HCT116 (cell line): ENCODE measurements around the gene CLIP2. TPM values are rescaled to one million over a fixed set of nuclear protein-coding genes. Genes with fewer than 3 reads are reported as not detected.

ENCODE experiments used
- ATAC-seq: fragments of 200-7000 bp; cut with Tn5 transposase; 2 replicates; pipeline ENCODE4 v1.9.1; 2020; ENCODE audit warnings: mild to moderate bottlenecking, moderate library complexity
- BruUV-seq: library from RNA; stranded (reverse); fragments of 400-500 nt; replicated peaks from 2 replicates; lab custom pipeline; 2021; lab: Mats Ljungman, UMichigan
- CTCF ChIA-PET: fragments of 300-600 bp; sonication (Branson Sonifier 250); formaldehyde crosslinking; loops from one replicate; lab custom pipeline; 2021; ENCODE audit warnings: antibody characterized with exemption; lab: Charles Lee
- POLR2A ChIA-PET: fragments of 300-600, 350-600 bp; sonication (Branson Sonifier 250); formaldehyde crosslinking; loops from one replicate; lab custom pipeline; 2021; ENCODE audit warnings: antibody characterized with exemption; lab: Charles Lee
- RAD21 ChIA-PET, 2 experiments: fragments of 300-600 bp; sonication (Branson Sonifier 250); formaldehyde crosslinking; loops; one replicate each; lab custom pipeline; 2023; ENCODE audit warnings: low total read pairs in 2 of 2; ENCODE audit not compliant: uncharacterized antibody in 2 of 2, unreplicated experiment in 2 of 2, low non-redundant PET in 1 of 2; lab: Charles Lee
- DNase-seq: peaks from one replicate; pipeline ENCODE4 v3.0.0-alpha.2; 2010; ENCODE audit warnings: low read depth, low spot score
- H2AFZ ChIP-seq: fragments of 200-600 bp; shearing (Covaris generic), sonication (generic); 2 replicates; pipeline ENCODE4 v1.6.1; 2017; ENCODE audit warnings: low read depth, mixed run types, mixed read lengths, antibody characterized with exemption, low read length; ENCODE audit not compliant: poor library complexity, severe bottlenecking
- H3K27ac ChIP-seq: 2 replicates; pipeline ENCODE4 v1.5.1; 2012; ENCODE audit warnings: low read depth, low read length
- H3K27me3 ChIP-seq: fragments of 200-600 bp; sonication (generic); 2 replicates; pipeline ENCODE4 v1.6.1; 2016; ENCODE audit warnings: mixed run types, low read length, mixed read lengths; ENCODE audit not compliant: insufficient read depth
- H3K36me3 ChIP-seq, 2 experiments: fragments of 200-500 bp in 1 of 2; fragments of 200-600 bp in 1 of 2; sonication (Bioruptor generic) in 1 of 2; sonication (generic) in 1 of 2; 2 replicates each; pipeline versions ENCODE4 v1.5.1 to v1.6.1; 2014 to 2016; ENCODE audit warnings: low read length in 2 of 2, inconsistent platforms in 1 of 2, mixed read lengths in 1 of 2, mixed run types in 1 of 2; ENCODE audit not compliant: insufficient read depth in 2 of 2, control insufficient read depth in 1 of 2
- H3K4me1 ChIP-seq, 2 experiments: fragments of 200-600 bp in 1 of 2; sonication (generic) in 1 of 2; 2 replicates each; pipeline versions ENCODE4 v1.5.1 to v1.6.1; 2012 to 2017; ENCODE audit warnings: low read length in 2 of 2, inconsistent platforms in 1 of 2, mild to moderate bottlenecking in 1 of 2, mixed read lengths in 1 of 2, mixed run types in 1 of 2, moderate library complexity in 1 of 2; ENCODE audit not compliant: insufficient read depth in 2 of 2, control insufficient read depth in 1 of 2
- H3K4me2 ChIP-seq: fragments of 200-600 bp; sonication (generic); 2 replicates; pipeline ENCODE4 v1.6.1; 2017; ENCODE audit warnings: mixed run types, low read length, mixed read lengths
- H3K4me3 ChIP-seq, 2 experiments: fragments of 200-600 bp in 1 of 2; sonication (generic) in 1 of 2; replicated peaks in 1 of 2; 2 replicates each; pipeline ENCODE4 v1.5.1; 2011 to 2016; ENCODE audit warnings: low read length in 2 of 2, control low read depth in 1 of 2, low read depth in 1 of 2, mild to moderate bottlenecking in 1 of 2, mixed read lengths in 1 of 2, mixed run types in 1 of 2
- H3K79me2 ChIP-seq: fragments of 200-600 bp; sonication (generic); 2 replicates; pipeline ENCODE4 v1.6.1; 2017; ENCODE audit warnings: mild to moderate bottlenecking, mixed run types, low read length, moderate library complexity, mixed read lengths; ENCODE audit not compliant: insufficient read depth
- H3K9ac ChIP-seq: fragments of 200-600 bp; sonication (generic); 2 replicates; pipeline ENCODE4 v1.6.1; 2016; ENCODE audit warnings: low read length, mixed read lengths
- H3K9me2 ChIP-seq: fragments of 200-600 bp; sonication (generic), shearing (Covaris generic); 2 replicates; pipeline ENCODE4 v1.6.1; 2017; ENCODE audit warnings: mixed run types, mild to moderate bottlenecking, moderate library complexity; ENCODE audit not compliant: insufficient read depth
- H3K9me3 ChIP-seq, 2 experiments: fragments of 200-500 bp in 1 of 2; fragments of 200-600 bp in 1 of 2; sonication (Bioruptor generic) in 1 of 2; sonication (generic) in 1 of 2; 2 replicates each; pipeline ENCODE4 v1.6.1; 2014 to 2017; ENCODE audit warnings: low read length in 2 of 2, mixed read lengths in 2 of 2, inconsistent platforms in 1 of 2, low read depth in 1 of 2, mild to moderate bottlenecking in 1 of 2, mixed run types in 1 of 2, moderate library complexity in 1 of 2; ENCODE audit not compliant: control insufficient read depth in 1 of 2, insufficient read depth in 1 of 2
- H4K20me1 ChIP-seq: fragments of 200-600 bp; sonication (generic), shearing (Covaris generic); 2 replicates; pipeline ENCODE4 v1.6.1; 2017; ENCODE audit warnings: mixed run types, mild to moderate bottlenecking, moderate library complexity; ENCODE audit not compliant: insufficient read depth
- CBX3 ChIP-seq: IDR thresholded peaks from 2 replicates; pipeline ENCODE4 v1.6.1; 2012; ENCODE audit warnings: low read depth
- CEBPB ChIP-seq: IDR thresholded peaks from 2 replicates; pipeline ENCODE4 v1.6.1; 2012; ENCODE audit warnings: low read depth
- CTCF ChIP-seq, 3 experiments: fragments of 200-600 bp in 1 of 3; sonication (generic) in 1 of 3; IDR thresholded peaks in 2 of 3; conservative IDR thresholded peaks in 1 of 3; 2 replicates each; pipeline ENCODE4 v1.5.1; 2012 to 2017; ENCODE audit warnings: low read depth in 2 of 3, low read length in 2 of 3, antibody characterized with exemption in 1 of 3, borderline replicate concordance in 1 of 3, control low read depth in 1 of 3, mild to moderate bottlenecking in 1 of 3, mixed read lengths in 1 of 3, mixed run types in 1 of 3, moderate library complexity in 1 of 3; ENCODE audit not compliant: insufficient read depth in 1 of 3
- EGR1 ChIP-seq: IDR thresholded peaks from 2 replicates; pipeline ENCODE4 v1.6.1; 2012; ENCODE audit warnings: low read depth
- ELF1 ChIP-seq: IDR thresholded peaks from 2 replicates; pipeline ENCODE4 v1.6.1; 2012; ENCODE audit warnings: low read depth, borderline replicate concordance
- EZH2phosphoT487 ChIP-seq: fragments of 200-600 bp; IDR thresholded peaks from 2 replicates; pipeline ENCODE4 v1.6.1; 2018; ENCODE audit warnings: antibody characterized with exemption, borderline replicate concordance
- JUND ChIP-seq: IDR thresholded peaks from 2 replicates; pipeline ENCODE4 v1.6.1; 2012
- POLR2A ChIP-seq: IDR thresholded peaks from 2 replicates; pipeline ENCODE4 v1.7.0; 2011; ENCODE audit warnings: borderline replicate concordance; ENCODE audit not compliant: insufficient read depth, insufficient read length; ENCODE audit errors: extremely low read depth
- POLR2AphosphoS5 ChIP-seq: IDR thresholded peaks from 2 replicates; pipeline ENCODE4 v1.6.1; 2011; ENCODE audit warnings: mild to moderate bottlenecking, low read depth, low read length, moderate library complexity
- RAD21 ChIP-seq: IDR thresholded peaks from 2 replicates; pipeline ENCODE4 v1.6.1; 2012; ENCODE audit warnings: low read depth, mild to moderate bottlenecking
- SIN3A ChIP-seq: IDR thresholded peaks from 2 replicates; pipeline ENCODE4 v1.6.1; 2012; ENCODE audit warnings: low read depth
- YY1 ChIP-seq: IDR thresholded peaks from 2 replicates; pipeline ENCODE4 v1.6.1; 2011; ENCODE audit warnings: low read length, low read depth, moderate library complexity, mild to moderate bottlenecking; ENCODE audit not compliant: insufficient replicate concordance; ENCODE audit errors: extremely low read depth
- intact Hi-C: fragments of 100-400 bp; cut with micrococcal nuclease; formaldehyde crosslinking; loops from 2 replicates; pipeline ENCODE4 v1.10.0; 2022
- total RNA-seq: library from RNA; stranded (reverse); gene quantifications from one replicate; pipeline ENCODE4 v1.2.1, GENCODE V29; 2021; ENCODE audit not compliant: unreplicated experiment
- TF ChIP-seq, protein P1 (sequence below): IDR thresholded peaks from 2 replicates; pipeline ENCODE4 v1.6.1; 2012; ENCODE audit warnings: low read depth
- TF ChIP-seq, protein P2 (sequence below): IDR thresholded peaks from 2 replicates; pipeline ENCODE4 v1.6.1; 2011; ENCODE audit warnings: mild to moderate bottlenecking, low read length, moderate library complexity; ENCODE audit not compliant: insufficient replicate concordance; ENCODE audit errors: extremely low read depth

CLIP2 gene
- total RNA-seq, 1 experiment from 2014 or later = 40.1 TPM

- TF ChIP-seq ELF1 = no peak
- TF ChIP-seq RAD21 = peak; percentile 75
- TF ChIP-seq CBX3 = 0 out of 2 replicates have a peak, but pooled peaks have one; percentile 49
Measured at GRCh38 chr7:74275401-74275881, 13.8 kb upstream of the CLIP2 start (continued).

DNA sequence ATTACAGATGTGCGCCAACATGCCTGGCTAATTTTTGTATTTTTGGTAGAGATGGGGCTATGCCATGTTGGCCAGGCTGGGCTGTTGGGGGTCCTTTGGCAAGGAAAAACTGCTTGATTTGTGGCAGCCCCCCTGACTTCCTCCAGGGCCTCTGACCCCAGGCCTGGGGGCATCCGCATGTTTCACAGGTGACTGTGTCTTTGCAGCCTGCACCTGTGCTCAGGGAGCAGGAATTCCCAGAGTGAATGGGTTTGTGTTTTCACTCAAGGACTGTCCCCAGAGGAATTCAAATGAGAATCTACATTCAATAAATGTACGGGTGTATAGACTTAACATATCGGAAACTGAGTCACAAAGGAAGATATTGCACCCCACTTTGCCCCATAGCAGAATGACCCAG is 11.6 kb upstream of the CLIP2 start:
- no peak for TF ChIP-seq CBX3
- TF ChIP-seq SIN3A = no peak
- no peak for TF ChIP-seq EZH2phosphoT487
- TF ChIP-seq CEBPB = no peak
- no peak for TF ChIP-seq ELF1
- TF ChIP-seq, protein P1, sequence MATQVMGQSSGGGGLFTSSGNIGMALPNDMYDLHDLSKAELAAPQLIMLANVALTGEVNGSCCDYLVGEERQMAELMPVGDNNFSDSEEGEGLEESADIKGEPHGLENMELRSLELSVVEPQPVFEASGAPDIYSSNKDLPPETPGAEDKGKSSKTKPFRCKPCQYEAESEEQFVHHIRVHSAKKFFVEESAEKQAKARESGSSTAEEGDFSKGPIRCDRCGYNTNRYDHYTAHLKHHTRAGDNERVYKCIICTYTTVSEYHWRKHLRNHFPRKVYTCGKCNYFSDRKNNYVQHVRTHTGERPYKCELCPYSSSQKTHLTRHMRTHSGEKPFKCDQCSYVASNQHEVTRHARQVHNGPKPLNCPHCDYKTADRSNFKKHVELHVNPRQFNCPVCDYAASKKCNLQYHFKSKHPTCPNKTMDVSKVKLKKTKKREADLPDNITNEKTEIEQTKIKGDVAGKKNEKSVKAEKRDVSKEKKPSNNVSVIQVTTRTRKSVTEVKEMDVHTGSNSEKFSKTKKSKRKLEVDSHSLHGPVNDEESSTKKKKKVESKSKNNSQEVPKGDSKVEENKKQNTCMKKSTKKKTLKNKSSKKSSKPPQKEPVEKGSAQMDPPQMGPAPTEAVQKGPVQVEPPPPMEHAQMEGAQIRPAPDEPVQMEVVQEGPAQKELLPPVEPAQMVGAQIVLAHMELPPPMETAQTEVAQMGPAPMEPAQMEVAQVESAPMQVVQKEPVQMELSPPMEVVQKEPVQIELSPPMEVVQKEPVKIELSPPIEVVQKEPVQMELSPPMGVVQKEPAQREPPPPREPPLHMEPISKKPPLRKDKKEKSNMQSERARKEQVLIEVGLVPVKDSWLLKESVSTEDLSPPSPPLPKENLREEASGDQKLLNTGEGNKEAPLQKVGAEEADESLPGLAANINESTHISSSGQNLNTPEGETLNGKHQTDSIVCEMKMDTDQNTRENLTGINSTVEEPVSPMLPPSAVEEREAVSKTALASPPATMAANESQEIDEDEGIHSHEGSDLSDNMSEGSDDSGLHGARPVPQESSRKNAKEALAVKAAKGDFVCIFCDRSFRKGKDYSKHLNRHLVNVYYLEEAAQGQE = no peak
- TF ChIP-seq POLR2A = no peak
- TF ChIP-seq EGR1 = no peak
- TF ChIP-seq YY1 = no peak
- TF ChIP-seq RAD21 = no peak
- TF ChIP-seq, protein P2, sequence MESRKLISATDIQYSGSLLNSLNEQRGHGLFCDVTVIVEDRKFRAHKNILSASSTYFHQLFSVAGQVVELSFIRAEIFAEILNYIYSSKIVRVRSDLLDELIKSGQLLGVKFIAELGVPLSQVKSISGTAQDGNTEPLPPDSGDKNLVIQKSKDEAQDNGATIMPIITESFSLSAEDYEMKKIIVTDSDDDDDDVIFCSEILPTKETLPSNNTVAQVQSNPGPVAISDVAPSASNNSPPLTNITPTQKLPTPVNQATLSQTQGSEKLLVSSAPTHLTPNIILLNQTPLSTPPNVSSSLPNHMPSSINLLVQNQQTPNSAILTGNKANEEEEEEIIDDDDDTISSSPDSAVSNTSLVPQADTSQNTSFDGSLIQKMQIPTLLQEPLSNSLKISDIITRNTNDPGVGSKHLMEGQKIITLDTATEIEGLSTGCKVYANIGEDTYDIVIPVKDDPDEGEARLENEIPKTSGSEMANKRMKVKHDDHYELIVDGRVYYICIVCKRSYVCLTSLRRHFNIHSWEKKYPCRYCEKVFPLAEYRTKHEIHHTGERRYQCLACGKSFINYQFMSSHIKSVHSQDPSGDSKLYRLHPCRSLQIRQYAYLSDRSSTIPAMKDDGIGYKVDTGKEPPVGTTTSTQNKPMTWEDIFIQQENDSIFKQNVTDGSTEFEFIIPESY = no peak
- TF ChIP-seq CTCF (IDR thresholded peaks at IDR 0.05 in 2 of 3, conservative IDR thresholded peaks at IDR 0.05 in 1 of 3; ENCODE audit: borderline replicate concordance in 1 of 3, insufficient read depth in 1 of 3, low read depth in 2 of 3, low read length in 2 of 3) = no peak
- TF ChIP-seq JUND = no peak
- no peak for TF ChIP-seq POLR2AphosphoS5
- Histone ChIP-seq H3K79me2 (no peaks in the 10 kb centered on the region), H3K9ac (no peak overlapping the region), H3K27me3 (no peaks in the 10 kb centered on the region), H3K4me1 (peaks cover 24 to 49% of the 10 kb centered on the region in 2 experiments), H3K4me2 (no peak overlapping the region), H3K36me3 (no peaks in the 10 kb centered on the region), H3K9me3 (no peaks in the 10 kb centered on the region), H3K27ac (no peak overlapping the region), H3K4me3 (no peak overlapping the region), H4K20me1 (no peaks in the 10 kb centered on the region), H3K9me2 (no peaks in the 10 kb centered on the region), H2AFZ (no peak overlapping the region)
- no peak for DNase-seq
- CTCF ChIA-PET = no interaction called here
- RAD21 ChIA-PET = no interaction called here
- POLR2A ChIA-PET = no interaction called here
- intact Hi-C loops = loop anchor here (10.0 kb wide), 1 partner anchor 117 kb away; no protein-coding TSS in a partner anchor
- BruUV-seq = no TSS peak
- ATAC-seq = no peak
